HG03432 (cell line): Measurements from ENCODE around the gene PTP4A1.
"Not testable (repeated sequence)": the region's sequence is repeated elsewhere in the genome, so short reads cannot be mapped to it uniquely, and the experiment has no call there.

ENCODE experiments used
- ATAC-seq: cut with Tn5 transposase; IDR thresholded peaks from one replicate; pipeline ENCODE4 v1.9.1; 2021; ENCODE audit warnings: mild to moderate bottlenecking, moderate library complexity; ENCODE audit not compliant: unreplicated experiment

PTP4A1 gene

GRCh38 chr6:63572044-63572746, at the start of gene PTP4A1, which contains the start of gene LOC128125822:
Gene PTP4A1 (plus strand): TSS chr6:63572480. CDS start chr6:63576881, 4,401 bp downstream.
Gene LOC128125822 (plus strand): TSS chr6:63572480.
- peak; percentile 91 for ATAC-seq

GRCh38 chr6:63522911-63523287, 49.4 kb upstream of the PTP4A1 start:
- ATAC-seq, result not testable (repeated sequence)

GRCh38 chr6:63523630-63524029, 48.6 kb upstream of the PTP4A1 start:
- ATAC-seq, result no peak

GRCh38 chr6:63525186-63525878, 46.9 kb upstream of the PTP4A1 start:
- no peak for ATAC-seq

- no peak for ATAC-seq
These were observed 45.3 kb upstream of the PTP4A1 start for GRCh38 chr6:63526931-63527330.

GRCh38 chr6:63527658-63528514, 44.4 kb upstream of the PTP4A1 start:
- ATAC-seq, result no peak

- peak; percentile 47 for ATAC-seq
These were observed 42.8 kb upstream of the PTP4A1 start for GRCh38 chr6:63529498-63529897.

GRCh38 chr6:63530182-63530581, 42.1 kb upstream of the PTP4A1 start:
- no peak for ATAC-seq

GRCh38 chr6:63530991-63531390, 41.3 kb upstream of the PTP4A1 start:
- no peak for ATAC-seq

- no peak for ATAC-seq
These were observed 39.3 kb upstream of the PTP4A1 start for GRCh38 chr6:63533026-63533425.

GRCh38 chr6:63533952-63534351, 38.3 kb upstream of the PTP4A1 start:
- no peak for ATAC-seq

- ATAC-seq, result peak; percentile 82
These were observed 34.9 kb upstream of the PTP4A1 start for GRCh38 chr6:63537201-63537958.

- no peak for ATAC-seq
These were observed 34.4 kb upstream of the PTP4A1 start for GRCh38 chr6:63537959-63538300.

GRCh38 chr6:63538550-63538949, 33.7 kb upstream of the PTP4A1 start:
- ATAC-seq, result no peak

GRCh38 chr6:63543001-63543400, 29.3 kb upstream of the PTP4A1 start:
- no peak for ATAC-seq

GRCh38 chr6:63543982-63544381, 28.3 kb upstream of the PTP4A1 start:
- ATAC-seq, result no peak

- no peak for ATAC-seq
These were observed 26.0 kb upstream of the PTP4A1 start for GRCh38 chr6:63546236-63546635.

GRCh38 chr6:63546697-63547096, 25.6 kb upstream of the PTP4A1 start:
- ATAC-seq, result no peak

- no peak for ATAC-seq
These were observed 23.2 kb upstream of the PTP4A1 start for GRCh38 chr6:63549076-63549475.

- peak; percentile 98 for ATAC-seq
These were observed 19.1 kb upstream of the PTP4A1 start for GRCh38 chr6:63553208-63553607.

- ATAC-seq, result no peak
These were observed 18.4 kb upstream of the PTP4A1 start for GRCh38 chr6:63553900-63554299.
